Stimulated activated CD8-positive, alpha-beta memory T cell treated with anti-CD3 and anti-CD28 coated beads, Interleukin-4, amount 100 ng/mL, for 1 hour (primary cell): Measurements from ENCODE around the gene B4GALT1.
"Not testable (repeated sequence)": the region's sequence is repeated elsewhere in the genome, so short reads cannot be mapped to it uniquely, and the experiment has no call there.

Experiments used
- DNase-seq, 2 donors: peaks; one replicate each; pipeline ENCODE4 v3.0.0-alpha.2; 2020; ENCODE audit warnings: low read depth in 2 of 2, low spot score in 1 of 2

The B4GALT1 gene

DNA sequence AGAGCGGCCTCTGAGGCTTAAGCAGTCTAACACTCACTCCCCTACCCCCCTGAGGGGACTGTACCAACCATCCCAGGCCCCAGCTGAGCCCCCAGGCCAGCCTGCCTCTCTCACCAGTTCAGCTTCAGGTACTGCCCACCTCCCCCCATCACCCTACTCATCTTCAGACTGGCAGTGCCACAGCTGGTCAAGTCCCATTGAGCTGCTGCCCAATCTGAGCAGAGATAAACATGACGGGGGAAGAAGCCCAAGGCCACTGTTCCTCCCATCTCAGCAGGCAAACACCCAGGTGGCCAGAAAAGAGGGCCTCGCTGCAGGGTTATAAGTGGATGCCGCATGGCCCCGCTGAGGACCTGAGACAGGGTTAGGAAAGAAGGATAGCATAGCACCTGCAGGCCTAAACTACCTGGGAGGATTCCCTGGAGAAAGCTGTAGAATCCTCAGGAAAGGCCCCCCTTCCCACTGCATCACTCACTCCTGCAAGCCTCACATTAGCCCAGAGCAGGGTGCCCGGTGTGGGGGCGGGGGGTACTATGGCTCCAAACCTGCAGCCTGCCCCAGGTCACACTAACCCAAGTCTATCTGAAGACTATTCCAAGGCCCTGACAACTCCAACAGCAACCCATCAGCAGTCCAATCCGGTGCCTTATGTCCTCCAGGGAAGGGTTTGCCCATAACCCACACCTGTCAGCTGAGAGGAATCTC is 3.6 kb downstream of the B4GALT1 start:
- DNase-seq = no peak

DNA sequence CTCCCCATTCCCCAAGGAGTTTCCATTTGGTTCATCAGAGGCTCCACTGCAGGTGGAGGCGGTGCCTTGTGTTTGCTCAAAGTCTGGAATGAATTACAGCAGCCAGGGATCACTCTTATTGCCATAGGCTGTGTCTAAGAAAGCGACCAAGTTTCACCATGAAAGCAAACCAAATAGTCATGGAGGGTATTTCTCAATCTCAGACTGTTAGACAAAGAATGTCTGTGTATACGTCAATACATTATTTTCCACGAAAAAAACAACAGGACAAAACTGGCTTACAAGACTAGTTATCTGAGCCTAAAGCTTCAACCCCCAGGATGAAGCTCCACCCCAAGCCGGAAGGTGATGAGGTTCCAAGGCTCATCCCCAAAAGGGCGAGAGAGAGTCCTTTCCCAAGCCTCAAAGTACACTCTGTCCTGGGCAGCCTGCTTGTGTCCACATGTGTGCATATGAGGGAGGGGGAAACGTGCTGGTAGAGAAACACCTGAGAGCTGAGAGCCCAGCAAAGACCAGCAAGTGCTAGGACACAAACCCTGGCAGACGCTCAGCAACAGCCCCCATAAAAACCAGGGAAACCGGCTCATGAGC is 4.3 kb downstream of the B4GALT1 start:
- DNase-seq = no peak

DNA sequence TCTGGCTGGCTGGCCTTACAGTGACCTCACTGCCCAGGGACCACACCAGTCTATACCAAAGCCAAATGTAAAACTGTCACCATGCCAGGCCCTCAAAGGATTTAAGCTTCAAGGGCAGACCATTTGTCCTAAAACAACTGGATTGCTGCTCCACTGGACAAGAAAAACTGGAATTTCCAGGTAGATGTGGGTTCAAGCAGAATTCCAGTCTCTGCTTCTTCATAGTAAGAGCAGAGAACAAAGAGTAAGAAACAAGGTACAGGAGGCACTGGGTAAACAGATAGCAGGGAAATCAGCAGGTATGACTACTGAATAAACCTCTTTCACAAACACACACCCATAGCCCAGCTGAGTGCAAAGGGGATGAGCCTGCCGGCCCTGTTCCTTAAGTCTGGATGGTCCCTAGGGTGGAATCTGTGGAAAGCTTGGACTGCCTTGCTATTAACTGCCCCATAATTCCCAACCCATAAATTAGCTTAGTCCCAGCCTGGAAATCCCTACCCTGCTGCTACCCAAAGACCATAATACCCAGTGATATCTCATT is 5.5 kb downstream of the B4GALT1 start:
- no peak for DNase-seq

DNA sequence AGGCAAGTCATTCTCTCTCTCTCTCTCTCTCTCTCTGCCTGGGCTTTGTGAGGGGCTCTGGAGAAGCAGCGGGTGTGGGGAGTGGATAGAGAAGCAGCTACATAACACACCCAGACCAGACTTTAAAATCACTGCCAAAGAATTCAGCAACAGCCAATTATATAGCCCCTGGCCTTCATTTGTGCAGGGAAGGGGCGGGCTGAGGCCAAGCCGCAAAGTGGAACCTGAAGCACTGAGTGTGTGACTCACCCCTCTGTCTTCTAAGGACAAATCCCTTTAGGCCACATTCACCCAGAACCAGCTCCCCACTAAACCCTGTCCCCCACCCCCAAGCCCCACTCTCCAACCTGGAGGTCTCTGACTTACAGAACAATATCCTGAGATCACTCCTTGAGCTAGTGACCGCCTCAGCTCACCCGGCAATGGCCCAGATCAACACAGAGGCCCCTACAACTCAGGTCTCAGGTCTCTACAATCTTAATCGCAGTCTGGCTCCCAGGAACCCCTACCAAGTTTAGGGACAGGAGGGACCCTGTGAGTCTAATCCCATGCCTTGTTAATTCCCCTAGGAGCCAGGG is 6.0 kb downstream of the B4GALT1 start:
- no peak for DNase-seq

DNA sequence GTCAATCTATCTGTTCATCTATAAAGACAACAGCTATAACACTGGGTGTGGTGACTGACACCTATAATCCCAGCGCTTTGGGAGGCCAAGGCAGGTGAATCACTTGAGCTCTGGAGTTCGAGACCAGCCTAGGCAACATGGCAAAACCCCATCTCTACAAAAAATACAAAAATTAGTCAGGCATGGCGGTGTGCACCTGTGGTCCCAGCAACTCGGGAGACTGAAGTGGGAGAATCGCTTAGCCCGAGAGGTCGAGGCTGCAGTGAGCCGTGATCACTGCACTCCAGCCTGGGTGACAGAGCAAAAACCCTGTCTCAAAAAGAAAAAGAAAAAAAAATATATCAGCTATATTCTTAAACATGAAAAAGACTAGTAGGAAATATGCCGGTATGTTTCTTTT is 6.7 kb downstream of the B4GALT1 start:
- not testable (repeated sequence) for DNase-seq

DNA sequence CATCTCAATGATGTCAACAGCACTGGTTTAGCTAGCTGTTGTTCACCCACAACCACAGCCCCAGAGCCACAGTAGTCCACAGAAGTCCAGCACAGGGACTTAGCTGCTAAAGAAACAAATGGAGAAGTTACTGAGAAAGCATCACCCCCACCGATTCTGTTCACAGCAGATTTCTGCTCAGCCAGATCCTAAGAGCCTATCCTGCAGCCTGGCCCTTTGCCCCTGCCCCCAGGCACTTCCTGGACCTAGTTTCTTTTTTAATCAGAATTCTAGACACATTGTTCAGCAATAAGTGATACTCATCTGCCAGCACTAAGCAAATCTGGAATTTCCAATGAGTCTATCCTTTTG is 7.4 kb downstream of the B4GALT1 start:
- no peak for DNase-seq

DNA sequence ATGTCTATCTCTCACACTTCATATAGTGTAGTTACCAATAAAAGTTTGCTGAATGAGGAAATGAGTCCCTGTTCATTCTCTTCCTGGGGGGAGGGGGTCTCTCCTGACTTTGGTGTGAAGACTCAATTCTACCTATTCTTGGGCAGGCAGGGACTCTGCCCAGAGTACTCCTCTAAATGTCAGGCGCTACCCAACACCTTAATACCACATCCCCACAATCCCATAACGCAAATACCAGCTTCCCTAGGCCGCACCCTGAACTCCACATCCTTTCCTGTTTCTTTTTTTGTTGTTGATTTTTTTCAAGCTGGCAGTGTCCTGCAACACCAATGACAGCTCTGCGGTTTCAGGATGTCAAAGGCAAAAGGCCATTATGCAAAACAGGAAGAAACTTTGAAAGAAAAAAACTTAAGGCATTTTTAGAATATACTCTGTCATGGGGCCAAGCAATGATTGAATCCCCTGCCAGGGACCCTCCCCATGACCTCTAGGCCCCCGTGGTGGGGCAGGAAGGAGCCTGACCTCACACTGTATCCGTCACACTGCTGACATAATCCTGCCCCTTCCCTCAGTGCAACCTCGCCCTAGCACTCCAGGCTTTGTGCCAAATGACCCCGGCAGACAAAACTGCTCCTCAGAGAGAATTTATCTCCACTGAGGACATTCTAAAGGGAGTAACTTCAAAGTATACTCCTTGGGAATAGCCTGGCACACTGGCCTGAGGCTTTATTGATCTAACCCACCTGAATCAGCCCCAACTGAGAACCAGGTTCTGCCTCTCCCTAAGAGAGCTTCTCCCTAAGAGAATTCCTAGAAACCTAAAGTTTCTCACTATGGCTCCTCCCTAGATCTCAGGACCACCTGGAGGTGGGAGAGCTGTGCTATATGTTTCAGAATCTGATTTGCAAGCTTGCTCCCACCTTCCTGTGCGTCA is 8.0 kb downstream of the B4GALT1 start:
- DNase-seq = no peak

DNA sequence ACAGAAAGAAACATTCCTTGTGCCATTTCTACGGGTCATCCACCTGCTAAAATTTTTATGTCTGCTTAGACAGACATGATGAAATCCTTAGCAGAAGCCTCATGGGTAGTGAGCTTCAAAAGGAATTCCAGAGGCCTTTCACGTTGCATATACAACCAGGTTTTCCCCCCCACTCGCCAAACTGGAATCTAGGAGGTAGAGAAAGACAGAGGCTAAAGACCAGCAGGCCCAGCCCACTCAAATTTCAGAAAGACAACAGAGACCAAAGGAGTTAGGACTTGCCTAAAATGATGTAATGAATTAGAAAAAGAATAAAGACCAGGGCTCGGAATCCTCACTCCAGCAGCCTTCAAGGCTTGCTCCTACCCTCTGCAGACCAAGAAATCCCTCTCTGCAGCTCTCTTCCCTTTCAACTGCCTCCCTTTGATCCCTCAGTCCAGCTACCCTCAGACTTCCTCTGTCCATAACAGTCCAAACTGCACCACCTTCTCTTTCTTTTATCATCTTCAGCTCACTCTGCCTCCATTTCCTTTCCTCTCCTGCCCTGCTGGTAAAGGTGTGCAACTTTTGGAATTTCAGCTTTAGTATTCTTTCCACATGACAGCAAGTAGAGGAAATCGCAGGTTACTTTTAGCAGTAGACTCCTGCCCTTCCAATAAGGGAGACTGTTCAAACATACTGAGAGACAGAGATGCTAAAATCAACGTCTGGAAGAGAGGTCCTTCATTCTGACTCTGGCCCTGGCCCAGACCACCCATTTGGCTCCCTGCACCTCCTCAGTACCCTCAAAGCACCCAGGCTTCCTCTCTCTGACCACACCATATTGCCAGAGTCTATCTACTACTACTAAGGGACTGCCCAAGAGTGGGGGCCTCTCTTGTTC is 8.9 kb downstream of the B4GALT1 start:
- no peak for DNase-seq

DNA sequence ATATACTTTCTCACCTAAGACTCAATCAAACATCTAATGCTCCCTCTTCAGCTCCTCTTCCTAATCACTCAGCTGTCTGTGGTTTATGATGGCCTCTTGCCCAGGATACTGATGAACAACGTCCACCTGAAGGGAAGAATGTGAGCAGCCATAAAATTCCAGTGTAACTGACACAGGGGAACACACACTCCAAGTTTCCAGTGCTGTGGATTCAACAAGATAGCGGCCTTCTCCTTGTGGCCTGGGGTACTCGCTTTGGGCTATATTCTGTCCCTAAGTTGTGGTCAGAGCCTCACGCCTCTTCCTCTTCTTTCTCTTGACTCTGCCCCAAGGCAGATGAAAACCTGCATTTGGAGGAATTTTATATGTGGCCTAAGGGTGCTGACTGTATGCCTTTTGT is 11.7 kb downstream of the B4GALT1 start:
- DNase-seq = no peak

DNA sequence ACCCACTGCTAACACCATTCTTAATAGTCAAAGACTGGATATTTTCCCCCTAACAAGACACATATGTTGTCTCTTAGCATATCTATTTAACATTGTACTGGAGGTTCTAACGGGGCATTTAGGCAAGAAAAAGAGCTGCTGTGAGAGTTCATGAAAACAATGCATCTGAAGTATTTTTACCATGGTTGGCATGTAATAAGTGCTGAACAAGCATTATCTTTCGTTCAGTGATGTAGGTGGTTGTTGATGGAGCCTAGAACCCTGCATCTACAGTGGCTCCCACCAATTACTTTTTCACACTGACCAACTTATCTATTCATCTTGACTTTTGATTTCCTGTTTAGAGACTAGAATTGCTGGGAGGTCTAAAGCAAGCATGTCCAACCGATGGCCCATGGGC is 12.8 kb downstream of the B4GALT1 start:
- DNase-seq = no peak

DNA sequence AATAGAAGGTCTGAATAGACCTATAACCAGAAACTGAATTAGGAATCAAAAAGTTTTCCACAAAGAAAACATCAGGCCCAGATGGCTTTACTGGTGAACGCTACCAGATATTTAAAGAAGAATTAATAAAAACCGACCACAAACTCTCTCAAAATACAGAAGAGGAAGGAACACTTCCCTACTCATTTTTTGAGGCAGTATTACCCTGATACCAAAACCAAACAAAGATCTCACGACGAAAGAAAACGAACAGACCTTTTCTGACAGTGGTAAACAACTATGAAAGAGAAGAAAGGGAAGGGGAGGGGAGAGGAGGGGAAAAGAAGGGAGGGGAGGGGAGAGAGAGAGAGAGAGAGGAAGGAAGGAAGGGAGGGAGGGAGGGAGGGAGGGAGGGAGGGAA is 13.5 kb downstream of the B4GALT1 start:
- DNase-seq = no peak

DNA sequence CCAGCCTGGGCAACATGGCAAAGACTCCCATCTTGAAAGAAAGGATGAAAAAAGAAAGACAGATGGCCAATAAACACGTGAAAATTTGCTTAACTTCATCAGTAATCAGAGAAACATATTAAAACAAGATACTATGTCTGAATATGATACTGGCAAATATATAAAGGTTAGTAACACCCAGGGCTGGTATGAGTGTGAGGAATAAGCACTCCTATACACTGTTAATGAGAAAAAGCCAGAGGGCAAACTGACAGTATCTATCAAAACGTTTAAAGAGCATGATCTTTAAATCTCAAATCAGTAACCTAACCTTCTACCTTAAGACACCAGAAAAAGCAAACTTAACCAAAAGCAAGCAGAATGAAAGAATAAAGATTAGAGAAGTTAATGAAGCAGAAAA is 14.1 kb downstream of the B4GALT1 start:
- no peak for DNase-seq

DNA sequence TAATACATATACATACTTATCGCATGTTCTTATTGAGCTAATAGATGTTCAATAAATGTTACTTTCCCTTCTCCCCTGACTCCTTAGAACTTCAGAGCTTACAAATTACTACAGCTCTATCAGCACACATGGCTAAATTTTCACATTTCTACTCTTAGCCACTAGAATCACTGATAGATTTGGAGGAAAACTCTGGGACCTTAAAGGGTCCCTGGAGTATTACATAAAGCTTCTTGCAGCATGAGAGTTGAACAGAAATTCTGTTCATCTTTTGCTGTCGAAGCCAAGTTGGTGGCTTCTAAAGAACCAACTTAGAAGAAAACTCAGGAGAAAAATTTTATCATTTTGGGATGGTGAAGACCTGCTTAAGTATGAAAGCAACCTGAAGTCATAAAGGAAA is 15.5 kb downstream of the B4GALT1 start:
- no peak for DNase-seq

DNA sequence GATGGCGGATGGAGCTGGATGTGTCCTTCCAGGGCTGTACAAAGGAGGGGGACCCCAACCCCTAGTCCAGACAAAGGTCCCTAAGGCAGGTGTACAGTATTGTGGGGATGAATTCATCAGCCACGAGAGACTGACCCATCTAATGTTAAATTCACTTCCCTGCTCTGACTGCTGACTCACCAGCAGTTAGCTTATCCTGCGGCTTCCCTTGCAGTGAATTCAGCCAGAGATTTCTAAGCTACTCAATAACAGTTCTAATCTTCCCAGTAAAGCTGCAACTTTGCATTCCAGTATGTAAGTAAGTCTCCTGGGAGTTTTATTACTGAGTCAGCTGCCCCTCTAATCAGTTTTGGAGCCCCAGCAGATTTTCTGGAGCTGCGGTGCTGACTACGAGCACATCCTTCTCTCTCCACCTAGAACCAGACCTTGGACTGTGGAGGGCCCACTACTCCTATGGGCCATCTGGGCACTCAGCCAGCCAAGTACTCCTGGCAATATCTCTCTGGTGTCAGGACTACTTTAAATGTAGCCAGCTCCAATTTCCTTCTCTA is 16.1 kb downstream of the B4GALT1 start:
- DNase-seq = no peak

DNA sequence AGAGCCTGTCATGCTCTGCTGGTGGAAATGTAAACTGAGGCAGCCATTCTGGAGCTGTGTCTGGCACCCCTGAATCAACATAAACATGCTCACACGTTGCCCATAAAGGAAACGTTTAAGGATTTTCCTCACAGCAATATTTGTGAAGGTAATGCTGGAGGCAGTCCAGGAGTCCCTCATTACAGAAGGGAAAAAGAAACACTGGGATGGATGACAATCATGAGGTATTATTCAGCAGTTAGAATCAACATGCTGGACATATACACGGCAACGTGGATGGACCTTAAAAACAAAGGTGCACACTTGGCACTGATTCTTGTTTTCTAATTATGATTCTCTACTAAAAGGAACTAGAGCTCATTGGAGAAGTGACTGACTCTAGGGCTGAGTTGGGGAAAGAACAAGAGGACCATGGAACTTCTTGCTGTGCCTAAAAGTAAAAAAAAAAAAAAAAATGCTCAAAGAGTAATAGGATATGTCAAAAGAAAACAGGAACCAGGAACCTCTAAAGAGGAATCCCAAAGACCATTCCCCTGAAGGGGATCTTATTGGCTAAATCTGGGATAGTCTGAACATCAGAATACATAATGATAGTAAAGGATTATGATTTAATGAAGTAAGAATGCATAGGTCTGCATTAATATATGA is 18.6 kb downstream of the B4GALT1 start:
- DNase-seq = no peak

DNA sequence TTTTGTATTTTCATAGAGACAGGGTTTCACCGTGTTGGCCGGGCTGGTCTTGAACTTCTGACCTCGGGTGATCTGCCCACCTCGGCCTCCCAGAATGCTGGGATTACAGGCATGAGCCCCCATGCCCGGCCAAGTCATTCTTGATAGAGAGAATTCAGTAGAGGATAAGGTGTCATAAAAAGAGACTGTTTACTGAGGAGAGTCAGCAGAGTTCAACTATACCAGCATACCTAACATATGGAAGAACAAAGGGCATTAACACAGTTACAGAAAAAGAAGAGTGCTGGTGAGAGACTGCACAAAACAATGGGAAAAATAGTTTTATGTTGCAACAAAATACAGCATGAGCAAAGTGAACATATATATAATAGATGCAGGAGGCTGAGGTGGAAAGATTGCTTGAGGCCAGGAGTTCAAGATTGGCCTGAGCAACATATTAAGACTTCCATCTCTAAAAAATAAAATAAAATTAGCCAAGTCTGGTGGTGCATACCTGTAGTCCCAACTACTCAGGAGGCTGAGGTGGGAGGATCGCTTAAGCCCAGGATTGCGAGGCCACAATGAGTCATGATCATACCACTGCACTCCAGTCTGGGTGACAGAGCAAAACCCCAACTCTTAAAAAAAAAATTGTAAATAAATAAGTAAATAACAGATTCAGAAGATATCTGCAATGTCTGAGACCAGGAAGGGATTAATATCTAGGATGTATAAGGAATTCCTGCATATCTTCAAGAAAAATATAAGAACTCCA is 19.5 kb downstream of the B4GALT1 start:
- DNase-seq = no peak

DNA sequence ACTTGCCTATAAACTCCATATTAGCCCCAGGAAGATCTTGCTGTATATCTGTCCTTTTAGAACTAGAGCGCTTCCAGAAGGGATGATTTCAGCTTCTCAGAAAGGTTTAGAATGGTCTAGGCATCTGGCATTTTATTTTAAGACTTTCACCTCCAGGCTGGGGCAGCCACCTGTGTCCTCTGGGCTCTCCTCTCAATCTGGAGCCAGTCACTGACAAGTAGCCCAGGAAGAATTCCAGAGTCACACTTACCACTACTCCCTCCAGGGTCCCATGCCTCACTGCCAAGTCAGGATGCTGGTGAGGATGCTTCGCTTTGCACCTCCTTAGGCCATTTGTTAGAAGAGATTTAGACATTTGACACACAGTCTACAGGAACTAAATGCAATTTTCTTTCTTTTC is 20.8 kb downstream of the B4GALT1 start:
- no peak for DNase-seq

DNA sequence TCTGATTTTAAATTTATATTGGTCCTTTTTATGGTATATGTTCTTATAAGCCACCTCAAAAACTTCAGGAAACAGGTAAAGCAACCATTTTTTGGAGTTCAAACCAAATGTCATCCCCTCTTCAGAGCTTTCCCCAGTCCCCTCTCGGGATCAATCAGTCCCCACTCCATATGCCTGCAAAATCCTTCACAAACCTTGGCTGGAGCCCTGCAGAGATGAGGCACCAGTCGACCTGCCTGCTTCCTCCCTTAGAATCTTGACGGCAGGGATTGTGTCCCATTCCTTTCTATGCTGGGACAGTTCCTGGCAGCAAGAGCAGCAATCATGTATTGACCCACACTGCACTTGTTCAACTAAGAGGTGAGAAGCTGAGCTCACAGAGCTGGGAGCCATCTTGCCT is 22.6 kb downstream of the B4GALT1 start:
- DNase-seq = no peak

DNA sequence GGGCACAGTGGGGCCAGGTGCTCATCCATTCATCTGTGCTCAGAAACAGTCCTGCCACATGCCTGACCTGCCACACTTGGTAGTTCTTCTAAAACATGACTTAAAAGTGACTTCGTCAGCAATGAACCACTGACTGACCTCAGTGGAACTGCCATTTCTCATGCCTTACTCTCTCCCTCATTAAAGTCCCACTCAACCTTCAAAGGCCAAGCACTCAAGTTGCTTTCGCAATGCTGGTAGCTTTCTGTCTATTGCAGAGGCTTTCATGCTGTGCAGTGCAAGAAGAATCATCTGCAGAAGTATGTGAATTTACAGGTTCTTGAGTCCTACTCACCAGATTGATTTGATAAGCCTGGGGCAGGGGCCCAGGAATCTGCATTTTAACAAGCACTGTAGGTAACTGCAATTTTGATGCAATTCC is 23.9 kb downstream of the B4GALT1 start:
- no peak for DNase-seq
